Cardiac fibroblast (primary cell): ENCODE measurements around the gene CBX7.

Experiments used
- DNase-seq, 2 donors: peaks; one replicate each; pipeline versions ENCODE4 v3.0.0 to v3.0.0-alpha.2; 2010; ENCODE audit warnings: low read depth in 2 of 2
- H3K4me3 ChIP-seq, 2 donors: replicated peaks in 1 of 2; 1 replicate in 1 of 2; 2 replicates in 1 of 2; pipeline ENCODE4 v1.5.1; 2011; ENCODE audit warnings: low read depth in 2 of 2, low read length in 2 of 2, mild to moderate bottlenecking in 2 of 2, moderate library complexity in 1 of 2
- TF ChIP-seq, protein P1 (sequence below): IDR thresholded peaks from one replicate; pipeline ENCODE4 v1.5.1; 2011; ENCODE audit warnings: low read depth, mild to moderate bottlenecking, low read length, inconsistent platforms

Gene CBX7

DNA sequence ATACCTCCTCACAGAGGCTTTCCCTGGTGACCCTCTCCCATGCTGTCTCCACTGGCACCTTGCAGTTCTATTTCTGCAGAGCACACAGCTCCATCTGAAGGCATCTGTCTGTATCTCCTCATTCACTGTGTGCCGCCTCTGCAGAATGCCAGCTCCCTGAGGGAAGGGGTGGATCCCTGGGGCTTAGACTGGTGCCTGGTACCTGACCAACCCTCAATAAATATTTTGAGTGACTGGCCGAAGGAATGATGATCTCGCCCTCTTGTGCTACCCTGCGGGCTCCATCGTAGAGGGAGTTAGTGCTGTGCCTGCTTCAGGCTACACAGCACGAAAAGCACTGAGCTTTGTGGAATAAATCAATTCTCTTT, 1.6 kb downstream of the CBX7 start:
- TF ChIP-seq, protein P1, sequence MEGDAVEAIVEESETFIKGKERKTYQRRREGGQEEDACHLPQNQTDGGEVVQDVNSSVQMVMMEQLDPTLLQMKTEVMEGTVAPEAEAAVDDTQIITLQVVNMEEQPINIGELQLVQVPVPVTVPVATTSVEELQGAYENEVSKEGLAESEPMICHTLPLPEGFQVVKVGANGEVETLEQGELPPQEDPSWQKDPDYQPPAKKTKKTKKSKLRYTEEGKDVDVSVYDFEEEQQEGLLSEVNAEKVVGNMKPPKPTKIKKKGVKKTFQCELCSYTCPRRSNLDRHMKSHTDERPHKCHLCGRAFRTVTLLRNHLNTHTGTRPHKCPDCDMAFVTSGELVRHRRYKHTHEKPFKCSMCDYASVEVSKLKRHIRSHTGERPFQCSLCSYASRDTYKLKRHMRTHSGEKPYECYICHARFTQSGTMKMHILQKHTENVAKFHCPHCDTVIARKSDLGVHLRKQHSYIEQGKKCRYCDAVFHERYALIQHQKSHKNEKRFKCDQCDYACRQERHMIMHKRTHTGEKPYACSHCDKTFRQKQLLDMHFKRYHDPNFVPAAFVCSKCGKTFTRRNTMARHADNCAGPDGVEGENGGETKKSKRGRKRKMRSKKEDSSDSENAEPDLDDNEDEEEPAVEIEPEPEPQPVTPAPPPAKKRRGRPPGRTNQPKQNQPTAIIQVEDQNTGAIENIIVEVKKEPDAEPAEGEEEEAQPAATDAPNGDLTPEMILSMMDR = no peak
- H3K4me3 ChIP-seq = no peak overlapping the region
- no peak for DNase-seq

DNA sequence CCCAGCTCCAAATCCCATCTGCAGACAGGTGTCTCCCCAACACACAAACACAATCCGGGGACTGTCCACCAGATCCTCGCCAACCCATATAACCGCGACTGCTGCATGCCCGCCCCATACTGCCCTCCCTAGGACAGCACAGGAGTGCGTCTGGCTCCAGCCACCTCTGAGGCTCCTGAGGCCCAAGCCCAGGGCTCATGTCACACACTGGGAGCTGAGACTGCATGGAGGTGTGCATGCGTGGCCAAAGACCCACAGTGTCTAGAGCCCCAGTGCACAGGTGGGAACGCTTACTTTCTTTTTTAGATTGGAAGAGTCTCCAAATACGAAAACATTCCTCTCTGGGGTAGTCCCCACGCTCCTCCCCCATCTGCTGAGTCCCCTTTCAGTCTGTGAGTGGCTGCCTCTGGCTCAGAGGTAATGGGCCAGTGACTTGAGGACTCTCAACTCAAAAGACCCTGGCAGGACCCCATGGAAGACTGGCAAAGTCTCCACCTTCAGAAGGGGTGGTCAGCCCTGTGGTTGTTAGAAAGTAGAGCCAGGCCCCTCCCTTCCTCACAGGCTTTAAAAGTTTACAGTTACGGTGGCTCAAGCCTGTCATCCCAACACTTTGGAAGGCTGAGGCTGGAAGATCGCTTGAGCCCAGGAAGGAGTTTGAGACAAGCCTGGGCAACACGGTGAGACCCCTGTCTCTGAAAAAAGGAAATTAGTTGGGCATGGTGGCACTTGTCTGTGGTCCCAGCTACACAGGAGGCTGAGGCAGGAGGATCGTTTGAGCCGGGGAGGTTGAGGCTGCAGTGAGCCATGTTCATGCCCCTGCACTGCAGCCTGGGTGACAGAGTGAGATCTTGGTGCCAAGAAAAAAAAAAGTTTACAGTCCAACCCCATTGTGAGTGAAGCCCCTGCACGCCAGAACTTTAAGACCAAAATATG, 2.3 kb downstream of the CBX7 start:
- no peak for DNase-seq
- TF ChIP-seq, protein P1 = no peak

DNA sequence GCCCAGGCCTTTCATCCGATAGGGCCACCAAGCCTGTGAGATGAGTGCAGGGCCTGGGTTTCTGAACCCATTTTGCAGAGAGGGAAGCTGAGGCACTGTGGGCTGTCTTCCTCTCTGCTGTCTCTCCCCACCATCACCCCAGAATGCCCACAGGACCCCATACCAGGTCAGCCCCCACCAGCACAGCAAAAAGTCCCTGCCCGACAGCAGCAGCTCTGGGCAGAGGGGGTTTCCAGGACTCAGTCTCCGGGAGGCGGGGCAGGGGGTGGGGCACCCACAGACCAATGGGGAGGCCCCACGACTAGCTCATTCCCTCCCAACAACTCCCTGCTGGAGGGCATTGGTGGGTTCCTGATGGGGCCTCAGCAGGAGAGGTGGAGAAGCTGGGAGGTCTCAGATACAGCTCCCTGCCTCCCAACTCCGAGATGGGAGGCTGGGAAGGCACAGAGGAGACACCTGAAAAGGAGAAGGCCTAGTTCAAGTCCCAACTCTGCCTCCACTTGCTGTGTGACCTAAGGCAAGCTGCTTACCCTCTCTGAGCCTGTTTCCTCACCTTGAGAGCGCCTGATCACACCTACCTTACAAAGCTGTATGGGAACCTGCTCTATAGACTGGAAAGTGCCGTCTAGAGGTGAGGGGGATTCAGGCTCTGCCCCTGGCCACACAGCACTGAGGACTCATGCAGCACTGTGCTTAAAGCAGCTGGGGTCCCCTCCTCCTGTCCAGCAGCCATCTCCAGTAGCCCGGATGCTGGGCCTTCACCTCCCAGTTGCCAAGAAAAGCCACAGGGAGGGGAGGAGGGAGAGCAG, 3.5 kb downstream of the CBX7 start:
- H3K4me3 ChIP-seq = no peak overlapping the region
- TF ChIP-seq, protein P1 = no peak
- no peak for DNase-seq

More for the DNA sequence above, 2.3 kb downstream of the CBX7 start:
- no peak overlapping the region for H3K4me3 ChIP-seq

DNA sequence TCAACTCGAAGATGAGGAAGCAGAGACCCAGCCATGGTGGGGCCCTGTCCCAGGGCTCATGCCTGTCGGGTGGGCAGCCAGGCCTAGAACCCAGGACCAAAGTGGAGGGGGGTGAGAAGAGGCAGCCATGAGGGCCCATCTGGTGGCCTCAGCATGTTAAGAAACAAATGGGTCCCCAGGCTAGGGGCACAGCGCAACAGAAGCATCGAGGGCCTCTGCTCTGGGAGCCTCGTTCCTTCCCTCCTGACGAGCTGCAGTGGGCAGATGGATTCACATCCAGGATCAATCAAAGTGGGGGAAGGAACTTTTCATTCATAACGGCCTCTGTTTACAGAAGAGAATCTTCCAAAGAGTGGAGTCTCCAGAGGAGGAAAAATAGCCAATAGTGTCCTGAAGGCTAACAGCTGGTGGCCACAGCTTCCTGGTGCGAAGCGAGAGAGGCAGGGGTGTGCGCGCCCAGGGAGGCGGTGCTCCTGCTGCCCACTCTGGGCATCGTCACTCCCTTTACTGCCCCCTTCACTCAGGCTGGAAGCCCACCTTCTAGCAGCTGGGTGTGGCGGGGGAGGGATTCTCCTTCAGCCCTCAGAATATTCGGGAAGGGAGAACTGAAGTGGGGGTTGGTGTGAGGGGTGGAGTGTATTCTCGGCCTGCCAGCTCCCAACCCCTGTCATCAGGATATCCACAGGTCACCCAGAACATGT, 4.3 kb downstream of the CBX7 start:
- DNase-seq = no peak
- no peak overlapping the region for H3K4me3 ChIP-seq
- TF ChIP-seq, protein P1 = no peak

DNA sequence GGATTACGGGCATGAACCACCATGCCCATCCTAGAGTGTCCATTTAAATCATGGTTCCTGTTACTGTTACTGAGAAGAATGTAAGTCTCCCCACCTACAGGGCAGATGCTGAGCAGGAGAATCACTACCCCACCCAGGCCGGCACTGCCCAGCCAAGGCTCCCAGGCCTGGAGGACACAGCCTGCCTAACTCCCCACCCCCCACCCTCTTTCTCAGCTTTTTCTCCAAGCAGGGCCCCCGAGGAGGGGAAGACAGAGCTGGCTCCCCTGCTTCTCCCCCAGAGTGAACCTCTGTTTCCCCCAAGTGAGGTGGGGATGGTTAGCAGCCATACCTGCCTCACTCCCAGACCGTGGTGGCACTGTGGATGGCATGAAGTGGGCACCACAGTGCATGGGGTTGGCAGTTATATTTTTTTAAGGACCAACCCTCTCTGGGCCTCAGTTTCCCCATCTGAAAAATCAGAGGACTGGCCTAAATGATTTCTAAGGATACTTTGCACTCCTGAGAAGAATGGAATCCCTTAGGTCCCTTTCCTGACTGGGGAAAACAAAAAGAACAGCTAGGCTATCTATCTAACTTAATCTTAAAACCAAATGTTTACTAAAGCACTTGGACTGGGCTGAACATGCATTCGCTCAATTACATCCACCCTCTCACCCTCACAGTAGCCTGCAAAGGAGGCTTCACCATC, 5.0 kb downstream of the CBX7 start:
- DNase-seq = no peak
- TF ChIP-seq, protein P1 = no peak
- H3K4me3 ChIP-seq = no peak overlapping the region
